Measurements from ENCODE around the gene DPP10.

- TF ChIP-seq CTCF (IDR thresholded peaks at IDR 0.05) = no peak
- TF ChIP-seq EP300 (IDR thresholded peaks at IDR 0.05) = no peak
- no peak for TF ChIP-seq POLR2A (IDR thresholded peaks at IDR 0.05; ENCODE audit: low read depth)
- no peak for TF ChIP-seq POLR2AphosphoS5 (IDR thresholded peaks at IDR 0.05)
Measured at GRCh38 chr2:115036818-115037217, 594.4 kb downstream of the DPP10 start.

Measured in esophagus muscularis mucosa (tissue), 4 donors.